DMS 273 (cell line): ENCODE results near the gene P3H3.
A peak's percentile ranks its signal among the peaks of the same experiment; 100 is the strongest.

Experiments used
- DNase-seq: peaks from one replicate; lab custom pipeline; 2025; ENCODE audit not compliant: unreplicated experiment; lab: John Stamatoyannopoulos, UW

Gene P3H3

GRCh38 chr12:6842075-6842474, 13.9 kb downstream of the P3H3 start:
- no peak for DNase-seq

GRCh38 chr12:6843118-6843902, 15.1 kb downstream of the P3H3 start:
- no peak for DNase-seq

- no peak for DNase-seq
Observed at GRCh38 chr12:6845395-6845794, 17.2 kb downstream of the P3H3 start.

- DNase-seq, result no peak
Observed at GRCh38 chr12:6846316-6846869, 18.2 kb downstream of the P3H3 start.

- no peak for DNase-seq
Observed at GRCh38 chr12:6847676-6848075, 19.5 kb downstream of the P3H3 start.

GRCh38 chr12:6849427-6849826, 21.2 kb downstream of the P3H3 start:
- no peak for DNase-seq

- DNase-seq, result no peak
Observed at GRCh38 chr12:6849976-6850560, 21.9 kb downstream of the P3H3 start.

GRCh38 chr12:6850796-6851152, 22.6 kb downstream of the P3H3 start:
- no peak for DNase-seq

- peak; percentile 98 for DNase-seq
Observed at GRCh38 chr12:6851153-6851920, 23.1 kb downstream of the P3H3 start, which contains the start of gene CDCA3. Gene CDCA3 (minus strand): TSS chr12:6851286. CDS start chr12:6850952, 334 bp downstream.

GRCh38 chr12:6851921-6852650, 23.9 kb downstream of the P3H3 start, which contains the start of gene USP5:
Gene USP5 (plus strand): TSS chr12:6852150. CDS start chr12:6852180, 30 bp downstream.
- DNase-seq, result peak; percentile 99

GRCh38 chr12:6852651-6853354, 24.6 kb downstream of the P3H3 start:
- peak; percentile 86 for DNase-seq

GRCh38 chr12:6853626-6854025, 25.4 kb downstream of the P3H3 start:
- DNase-seq, result no peak

GRCh38 chr12:6854036-6854435, 25.8 kb downstream of the P3H3 start:
- DNase-seq, result no peak

GRCh38 chr12:6855322-6855721, 27.1 kb downstream of the P3H3 start:
- DNase-seq, result no peak

GRCh38 chr12:6858799-6859198, 30.6 kb downstream of the P3H3 start:
- DNase-seq, result no peak

GRCh38 chr12:6860116-6860515, 31.9 kb downstream of the P3H3 start:
- DNase-seq, result no peak

- no peak for DNase-seq
Observed at GRCh38 chr12:6860942-6861341, 32.7 kb downstream of the P3H3 start.

GRCh38 chr12:6861391-6861790, 33.2 kb downstream of the P3H3 start:
- no peak for DNase-seq

- no peak for DNase-seq
Observed at GRCh38 chr12:6863033-6863432, 34.8 kb downstream of the P3H3 start.

- no peak for DNase-seq
Observed at GRCh38 chr12:6863586-6864321, 35.5 kb downstream of the P3H3 start.
